ENCODE measurements around the gene MEAF6.

GRCh38 chr1:37545019-37545418, 30.5 kb upstream of the MEAF6 start:
- no peak for TF ChIP-seq PHF8 (conservative IDR thresholded peaks at IDR 0.05; ENCODE audit: low read depth, low read length)
- TF ChIP-seq EP300 (IDR thresholded peaks at IDR 0.05; ENCODE audit: borderline replicate concordance in 1 of 2, low read depth in 2 of 2, low read length in 2 of 2): no peak
- TF ChIP-seq SIN3A (conservative IDR thresholded peaks at IDR 0.05 in 1 of 2, IDR thresholded peaks at IDR 0.05 in 1 of 2; ENCODE audit: low read depth in 1 of 2, low read length in 2 of 2): no peak
- no peak for TF ChIP-seq POLR2A (IDR thresholded peaks at IDR 0.05; ENCODE audit: control extremely low read depth in 1 of 2, low read depth in 2 of 2, low read length in 2 of 2)
- TF ChIP-seq EZH2 (IDR thresholded peaks at IDR 0.05; ENCODE audit: low read depth, low read length, severe bottlenecking): no peak
- TF ChIP-seq CTCF (IDR thresholded peaks at IDR 0.05; ENCODE audit: control extremely low read depth in 1 of 3, insufficient read depth in 1 of 3, low read depth in 1 of 3, low read length in 3 of 3): no peak
- TF ChIP-seq CEBPB (IDR thresholded peaks at IDR 0.05; ENCODE audit: low read depth, low read length): no peak
- no peak for TF ChIP-seq SP2 (IDR thresholded peaks at IDR 0.05; ENCODE audit: low read length)
- no peak for TF ChIP-seq ATF3 (IDR thresholded peaks at IDR 0.05; ENCODE audit: insufficient read depth, low read depth, low read length)
